KOPT-K1 (cell line): ENCODE measurements around the gene DHX57.
"Not testable (repeated sequence)": the region's sequence is repeated elsewhere in the genome, so short reads cannot be mapped to it uniquely, and the experiment has no call there.

ENCODE experiments used
- H3K27ac ChIP-seq: fragments of 200-600 bp; sonication (generic); 2 replicates; pipeline ENCODE4 v1.5.1; 2016; ENCODE audit warnings: antibody characterized with exemption, mild to moderate bottlenecking, low read depth, low read length; ENCODE audit not compliant: poor library complexity, severe bottlenecking
- H3K36me3 ChIP-seq: fragments of 200-600 bp; sonication (generic); 2 replicates; pipeline ENCODE4 v1.5.1; 2017; ENCODE audit warnings: antibody characterized with exemption, mild to moderate bottlenecking, low read length, moderate library complexity; ENCODE audit not compliant: insufficient read depth
- H3K9me3 ChIP-seq: fragments of 200-600 bp; sonication (generic); 2 replicates; pipeline ENCODE4 v1.5.1; 2017; ENCODE audit warnings: antibody characterized with exemption, low read length, mild to moderate bottlenecking; ENCODE audit not compliant: insufficient read depth, poor library complexity, severe bottlenecking

Gene DHX57

GRCh38 chr2:38835015-38835601, 40.6 kb downstream of the DHX57 start:
- Histone ChIP-seq H3K9me3 (no peaks in the 10 kb centered on the region), H3K27ac (no peak overlapping the region), H3K36me3 (peaks cover 44% of the 10 kb centered on the region)

GRCh38 chr2:38830526-38831159, 45.1 kb downstream of the DHX57 start:
- Histone ChIP-seq H3K36me3 (peaks cover 28% of the 10 kb centered on the region), H3K9me3 (no peaks in the 10 kb centered on the region), H3K27ac (no peak overlapping the region)

GRCh38 chr2:38829971-38830370, 45.8 kb downstream of the DHX57 start:
- Histone ChIP-seq H3K9me3 (no peaks in the 10 kb centered on the region), H3K27ac (no peak overlapping the region), H3K36me3 (peaks cover 28% of the 10 kb centered on the region)

GRCh38 chr2:38828460-38828859, 47.3 kb downstream of the DHX57 start:
- H3K27ac ChIP-seq = no peak overlapping the region
- H3K36me3 ChIP-seq = peaks cover 35% of the 10 kb centered on the region
- H3K9me3 ChIP-seq = no peaks in the 10 kb centered on the region

- not testable (repeated sequence) for H3K27ac ChIP-seq
These were observed 48.1 kb downstream of the DHX57 start for GRCh38 chr2:38827539-38828145.

GRCh38 chr2:38825956-38826355, 49.8 kb downstream of the DHX57 start:
- H3K27ac ChIP-seq = no peak overlapping the region
- H3K9me3 ChIP-seq = no peaks in the 10 kb centered on the region
- peaks cover 50% of the 10 kb centered on the region for H3K36me3 ChIP-seq

More at GRCh38 chr2:38827539-38828145, 48.1 kb downstream of the DHX57 start:
- peaks cover 43% of the 10 kb centered on the region for H3K36me3 ChIP-seq
- not testable (repeated sequence) for H3K9me3 ChIP-seq

- no peaks in the 10 kb centered on the region for H3K9me3 ChIP-seq
- peaks cover 59% of the 10 kb centered on the region for H3K36me3 ChIP-seq
- H3K27ac ChIP-seq = no peak overlapping the region
These were observed 50.8 kb downstream of the DHX57 start for GRCh38 chr2:38824906-38825305.

- Histone ChIP-seq H3K9me3 (no peaks in the 10 kb centered on the region), H3K36me3 (peaks cover 71% of the 10 kb centered on the region), H3K27ac (no peak overlapping the region)
These were observed 52.3 kb downstream of the DHX57 start for GRCh38 chr2:38823386-38823785.

- H3K36me3 ChIP-seq = peaks cover 75% of the 10 kb centered on the region
- no peaks in the 10 kb centered on the region for H3K9me3 ChIP-seq
- H3K27ac ChIP-seq = no peak overlapping the region
These were observed 57.2 kb downstream of the DHX57 start for GRCh38 chr2:38818565-38818964.

- Histone ChIP-seq H3K36me3 (peaks cover 78% of the 10 kb centered on the region), H3K27ac (no peak overlapping the region), H3K9me3 (no peaks in the 10 kb centered on the region)
These were observed 59.8 kb downstream of the DHX57 start for GRCh38 chr2:38815936-38816335.

- H3K36me3 ChIP-seq = peaks cover 50% of the 10 kb centered on the region
- H3K27ac ChIP-seq = no peak overlapping the region
- H3K9me3 ChIP-seq = no peaks in the 10 kb centered on the region
These were observed 65.2 kb downstream of the DHX57 start for GRCh38 chr2:38810488-38810887.

- Histone ChIP-seq H3K27ac (no peak overlapping the region), H3K9me3 (no peaks in the 10 kb centered on the region), H3K36me3 (peaks cover 41% of the 10 kb centered on the region)
These were observed 67.1 kb downstream of the DHX57 start for GRCh38 chr2:38808677-38809076.

GRCh38 chr2:38806733-38807059, 69.0 kb downstream of the DHX57 start:
- no peak overlapping the region for H3K27ac ChIP-seq
- H3K36me3 ChIP-seq = peaks cover 41% of the 10 kb centered on the region
- no peaks in the 10 kb centered on the region for H3K9me3 ChIP-seq

- Histone ChIP-seq H3K9me3 (no peaks in the 10 kb centered on the region), H3K36me3 (peaks cover 38% of the 10 kb centered on the region), H3K27ac (no peak overlapping the region)
These were observed 69.6 kb downstream of the DHX57 start for GRCh38 chr2:38806015-38806732.

- H3K27ac ChIP-seq = no peak overlapping the region
- H3K9me3 ChIP-seq = no peaks in the 10 kb centered on the region
- H3K36me3 ChIP-seq = peaks cover 18% of the 10 kb centered on the region
These were observed 77.8 kb downstream of the DHX57 start for GRCh38 chr2:38797953-38798352.
